DMS153 (cell line): ENCODE results near the gene DYRK2.

Source experiments
- DNase-seq: peaks from one replicate; lab custom pipeline; 2025; lab: John Stamatoyannopoulos, UW

DYRK2 gene

DNA sequence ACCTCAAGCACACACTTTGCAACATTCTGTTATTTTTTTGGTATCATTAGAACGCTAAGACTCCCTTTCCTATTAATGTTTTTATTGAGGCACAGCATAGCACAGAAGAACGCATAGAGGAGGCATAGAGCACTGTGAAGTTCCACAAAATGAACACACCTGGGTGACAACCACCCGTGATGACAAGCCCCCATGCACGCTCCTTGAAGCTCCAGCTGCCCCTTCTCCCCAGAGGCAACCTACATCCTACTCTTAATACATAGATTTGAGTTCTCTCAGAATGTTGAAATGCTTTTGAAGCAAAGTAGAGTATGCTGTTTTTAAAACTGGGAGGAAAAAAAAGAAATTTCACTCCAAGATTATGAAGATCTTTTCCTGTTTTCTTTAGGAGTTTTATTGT, 55.5 kb downstream of the DYRK2 start:
- no peak for DNase-seq

DNA sequence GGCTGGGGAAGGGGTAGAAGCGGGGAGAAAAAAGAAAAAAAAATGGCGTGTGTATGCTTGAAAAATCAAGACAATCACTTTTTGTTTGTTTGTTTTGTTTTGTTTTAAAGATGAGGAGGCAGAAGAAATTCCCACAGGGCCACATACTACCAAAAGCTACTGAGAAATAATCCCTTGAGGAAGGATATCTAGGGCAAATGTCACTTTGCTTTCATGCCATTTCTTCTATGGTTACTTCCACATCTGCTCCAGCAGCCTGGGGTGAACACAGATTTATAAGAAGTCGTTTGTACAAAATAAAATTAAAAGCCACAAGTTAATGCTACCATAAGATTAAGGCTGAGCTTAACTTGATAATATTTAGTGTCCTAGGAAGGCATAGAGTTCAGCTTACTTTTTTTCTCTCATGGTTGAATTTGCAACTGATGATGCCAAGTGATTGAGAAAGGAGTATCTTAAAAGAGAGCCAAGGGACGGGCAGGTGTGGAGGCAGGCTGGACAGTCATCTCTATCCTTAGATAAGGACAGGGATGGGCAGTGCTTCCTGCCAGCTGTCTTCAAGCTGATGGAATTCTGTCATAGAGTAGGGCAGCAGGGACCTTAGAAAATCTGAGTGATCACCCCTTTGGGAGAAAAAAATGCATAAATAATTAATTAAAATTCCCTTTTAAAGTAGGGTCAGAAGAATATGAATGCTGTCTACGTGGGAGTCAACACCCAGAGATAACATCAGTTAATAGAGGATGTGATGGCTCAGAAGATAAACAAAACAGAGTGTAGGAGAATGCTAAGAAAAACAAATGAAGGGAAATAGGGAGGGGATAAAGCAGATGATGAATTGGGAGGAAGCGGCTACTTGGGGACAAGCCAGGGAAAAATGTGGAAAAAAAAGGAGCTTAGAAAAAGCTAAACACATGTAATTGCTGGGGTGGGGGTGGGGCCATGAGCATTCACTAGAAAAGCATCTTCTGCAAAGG, 57.1 kb downstream of the DYRK2 start:
- no peak for DNase-seq

DNA sequence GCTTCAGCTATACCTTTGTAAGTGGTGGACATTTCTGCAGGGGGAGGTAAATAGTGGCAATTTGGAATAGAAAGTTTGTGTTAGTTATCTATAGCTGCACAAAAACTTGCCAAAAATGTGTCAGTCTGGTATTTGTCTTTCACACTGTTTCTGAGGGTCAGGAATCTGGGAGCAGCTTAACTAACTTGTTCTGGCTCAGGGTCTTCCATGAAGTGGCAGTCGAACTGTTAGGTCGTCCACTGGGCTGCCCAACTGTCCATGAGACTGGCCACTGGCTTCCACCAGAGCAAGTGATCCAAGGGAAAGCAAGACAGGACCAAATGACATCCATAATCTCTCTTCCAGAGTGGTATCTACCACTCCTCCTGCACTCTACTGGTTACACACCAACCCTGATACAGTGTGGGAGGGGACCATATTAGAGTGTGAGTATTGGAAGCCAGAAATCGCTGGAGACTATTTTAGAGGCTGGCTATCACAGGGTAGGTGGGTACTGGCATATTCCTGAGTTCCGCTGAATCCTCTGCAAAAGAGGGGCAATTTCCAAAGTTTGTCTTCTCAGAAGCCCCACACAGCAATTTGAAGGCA, 60.9 kb downstream of the DYRK2 start:
- no peak for DNase-seq

DNA sequence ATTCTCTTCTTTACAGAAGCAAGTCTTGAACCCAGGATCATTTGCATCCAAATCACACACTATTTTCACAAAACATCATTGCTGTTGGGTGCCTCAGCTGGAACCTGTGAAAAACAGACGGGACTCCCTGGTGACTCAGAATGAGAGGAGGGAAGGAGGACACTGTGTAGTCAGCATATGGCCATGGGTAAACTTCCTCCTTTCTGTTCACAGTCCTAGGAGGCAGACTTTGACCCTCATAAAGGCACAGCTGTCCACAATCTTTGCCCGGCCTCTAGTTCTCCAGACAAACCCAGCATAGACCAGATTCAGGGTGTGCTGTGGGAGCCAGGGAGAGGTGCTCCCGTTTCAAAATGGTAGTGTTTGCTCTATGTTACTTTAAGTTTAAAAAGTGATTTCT, 62.0 kb downstream of the DYRK2 start:
- no peak for DNase-seq

DNA sequence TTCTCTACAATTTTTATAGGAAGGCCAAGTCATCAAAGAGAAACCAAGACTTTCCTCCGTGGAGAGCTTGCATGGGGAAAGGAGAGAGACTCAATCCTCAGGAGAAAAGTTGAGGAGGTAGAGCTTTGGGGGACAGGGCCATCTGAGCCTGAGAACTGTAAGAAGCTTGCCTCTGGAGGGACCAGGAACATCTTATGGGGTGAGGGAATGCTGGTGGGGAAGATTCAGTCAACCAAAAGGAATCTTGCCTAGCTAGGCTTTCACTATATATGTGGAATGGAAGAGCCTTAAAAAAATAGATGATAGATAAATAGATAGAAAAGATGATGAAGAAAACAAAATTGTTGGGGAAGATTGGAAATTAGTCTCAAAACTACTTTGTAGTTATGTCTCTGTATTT, 63.5 kb downstream of the DYRK2 start:
- DNase-seq = no peak

DNA sequence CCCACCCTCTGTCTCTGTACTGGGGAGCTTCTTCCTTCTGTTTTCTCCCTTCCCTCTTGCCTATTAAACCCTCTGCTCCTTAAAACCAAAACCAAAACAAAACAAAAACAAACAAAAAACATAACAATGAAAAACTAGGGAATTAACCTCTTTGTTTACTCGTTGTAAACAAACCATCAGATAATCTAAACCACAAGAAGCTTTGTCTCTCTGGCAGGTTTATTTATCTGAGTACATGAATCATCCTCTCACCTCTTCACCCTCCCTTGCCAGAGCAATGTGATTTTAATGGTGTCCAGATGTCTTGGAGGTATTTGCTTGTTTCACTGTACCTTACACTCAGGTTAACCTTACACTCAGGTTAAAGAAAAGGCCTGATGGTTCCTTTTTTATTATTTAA, 66.1 kb downstream of the DYRK2 start:
- peak; percentile 62 for DNase-seq
